ENCODE measurements around the gene ZNF219.

Gene ZNF219

GRCh38 chr14:21121122-21121521, 22.7 kb upstream of the ZNF219 start:
- TF ChIP-seq CTCF (IDR thresholded peaks at IDR 0.05; ENCODE audit: control insufficient read depth, insufficient read depth, low read depth, low read length, missing control alignments) = no peak
- no peak for DNase-seq (ENCODE audit: low read depth)
- H3K4me3 ChIP-seq (ENCODE audit: control insufficient read depth, low read depth, low read length) = no peak overlapping the region

- H3K4me3 ChIP-seq (ENCODE audit: control insufficient read depth, low read depth, low read length) = no peak overlapping the region
- no peak for TF ChIP-seq CTCF (IDR thresholded peaks at IDR 0.05; ENCODE audit: control insufficient read depth, insufficient read depth, low read depth, low read length, missing control alignments)
- DNase-seq (ENCODE audit: low read depth) = no peak
Measured at GRCh38 chr14:21120686-21121085, 22.2 kb upstream of the ZNF219 start.

GRCh38 chr14:21118933-21119332, 20.5 kb upstream of the ZNF219 start:
- H3K4me3 ChIP-seq (ENCODE audit: control insufficient read depth, low read depth, low read length) = no peak overlapping the region
- no peak for DNase-seq (ENCODE audit: low read depth)
- TF ChIP-seq CTCF (IDR thresholded peaks at IDR 0.05; ENCODE audit: control insufficient read depth, insufficient read depth, low read depth, low read length, missing control alignments) = no peak

- no peak for DNase-seq (ENCODE audit: low read depth)
- no peak for TF ChIP-seq CTCF (IDR thresholded peaks at IDR 0.05; ENCODE audit: control insufficient read depth, insufficient read depth, low read depth, low read length, missing control alignments)
- H3K4me3 ChIP-seq (ENCODE audit: control insufficient read depth, low read depth, low read length) = no peak overlapping the region
Measured at GRCh38 chr14:21113369-21113768, 14.9 kb upstream of the ZNF219 start.

- DNase-seq (ENCODE audit: low read depth) = no peak
- TF ChIP-seq CTCF (IDR thresholded peaks at IDR 0.05; ENCODE audit: control insufficient read depth, insufficient read depth, low read depth, low read length, missing control alignments) = no peak
- no peak overlapping the region for H3K4me3 ChIP-seq (ENCODE audit: control insufficient read depth, low read depth, low read length)
Measured at GRCh38 chr14:21112255-21112654, 13.8 kb upstream of the ZNF219 start.

- DNase-seq (ENCODE audit: low read depth) = no peak
- no peak for TF ChIP-seq CTCF (IDR thresholded peaks at IDR 0.05; ENCODE audit: control insufficient read depth, insufficient read depth, low read depth, low read length, missing control alignments)
- no peak overlapping the region for H3K4me3 ChIP-seq (ENCODE audit: control insufficient read depth, low read depth, low read length)
Measured at GRCh38 chr14:21109377-21110138, 11.1 kb upstream of the ZNF219 start.

Measured in AG09309 (cell line).